Astrocyte of the spinal cord (primary cell): ENCODE results near the gene ARHGEF39.

Experiments
- DNase-seq: peaks from one replicate; pipeline ENCODE4 v3.0.0; 2011; ENCODE audit warnings: low read depth, low spot score
- H3K4me3 ChIP-seq: 2 replicates; pipeline ENCODE4 v1.5.1; 2011; ENCODE audit warnings: low read depth, mild to moderate bottlenecking, low read length, moderate library complexity
- in situ Hi-C: cut with HindIII; loops from 2 replicates; pipeline ENCODE4 v1.10.0; 2017; ENCODE audit warnings: low sequenced_read_pairs
- TF ChIP-seq, protein P1 (sequence below): IDR thresholded peaks from 2 replicates; pipeline ENCODE4 v1.5.1; 2012; ENCODE audit warnings: low read depth, mild to moderate bottlenecking, low read length, inconsistent platforms

ARHGEF39 gene

DNA sequence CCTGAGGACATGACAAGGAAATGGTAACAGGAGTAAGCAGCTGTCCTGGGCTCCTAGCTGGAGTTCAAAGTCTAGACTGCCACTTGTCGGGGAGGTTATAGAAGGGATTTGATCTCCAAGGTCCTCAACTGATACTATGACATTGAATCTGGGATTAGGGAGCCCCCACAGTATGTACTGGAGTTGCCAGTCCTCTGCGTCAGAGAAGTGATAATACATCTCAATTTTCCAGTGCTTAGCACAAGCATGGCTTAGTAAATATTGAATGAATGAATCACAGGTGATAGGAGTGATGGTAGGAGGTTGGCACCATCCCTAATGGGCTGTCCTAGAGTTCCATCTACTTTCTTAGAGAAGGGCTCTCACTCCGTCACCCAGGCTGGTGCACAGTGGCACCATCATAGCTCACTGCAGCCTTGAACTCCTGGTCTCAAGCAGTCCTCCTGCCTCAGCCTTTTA, 31.0 kb upstream of the ARHGEF39 start:
- TF ChIP-seq, protein P1, sequence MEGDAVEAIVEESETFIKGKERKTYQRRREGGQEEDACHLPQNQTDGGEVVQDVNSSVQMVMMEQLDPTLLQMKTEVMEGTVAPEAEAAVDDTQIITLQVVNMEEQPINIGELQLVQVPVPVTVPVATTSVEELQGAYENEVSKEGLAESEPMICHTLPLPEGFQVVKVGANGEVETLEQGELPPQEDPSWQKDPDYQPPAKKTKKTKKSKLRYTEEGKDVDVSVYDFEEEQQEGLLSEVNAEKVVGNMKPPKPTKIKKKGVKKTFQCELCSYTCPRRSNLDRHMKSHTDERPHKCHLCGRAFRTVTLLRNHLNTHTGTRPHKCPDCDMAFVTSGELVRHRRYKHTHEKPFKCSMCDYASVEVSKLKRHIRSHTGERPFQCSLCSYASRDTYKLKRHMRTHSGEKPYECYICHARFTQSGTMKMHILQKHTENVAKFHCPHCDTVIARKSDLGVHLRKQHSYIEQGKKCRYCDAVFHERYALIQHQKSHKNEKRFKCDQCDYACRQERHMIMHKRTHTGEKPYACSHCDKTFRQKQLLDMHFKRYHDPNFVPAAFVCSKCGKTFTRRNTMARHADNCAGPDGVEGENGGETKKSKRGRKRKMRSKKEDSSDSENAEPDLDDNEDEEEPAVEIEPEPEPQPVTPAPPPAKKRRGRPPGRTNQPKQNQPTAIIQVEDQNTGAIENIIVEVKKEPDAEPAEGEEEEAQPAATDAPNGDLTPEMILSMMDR = no peak
- H3K4me3 ChIP-seq = no peak overlapping the region
- no peak for DNase-seq
- in situ Hi-C loops = no loop called here

DNA sequence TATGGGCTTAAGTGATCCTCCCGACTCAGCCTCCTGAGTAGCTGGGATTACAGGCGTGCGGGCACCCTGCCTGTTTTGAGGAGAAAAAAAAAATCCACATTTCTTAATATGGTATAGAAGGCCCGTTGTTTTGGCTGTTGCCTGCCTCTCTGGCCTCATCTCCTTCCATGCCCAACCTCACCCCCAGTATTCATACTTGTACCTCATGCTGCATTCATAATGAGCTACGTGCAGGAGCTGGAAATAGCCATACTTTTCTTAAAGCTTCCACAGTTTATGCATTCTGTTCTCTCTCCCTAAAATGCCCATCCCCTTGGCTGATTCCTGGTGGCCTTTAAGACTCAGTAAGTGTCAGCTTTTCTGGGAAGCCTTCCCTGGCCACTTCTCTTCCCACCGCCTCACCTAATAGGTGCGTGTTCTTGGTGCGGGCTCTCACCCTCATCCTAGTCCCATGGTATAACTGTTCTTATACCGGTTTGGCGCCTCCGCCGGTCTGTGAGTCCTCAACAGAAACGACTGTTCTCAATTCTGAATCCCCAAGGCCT, 26.8 kb upstream of the ARHGEF39 start:
- no peak overlapping the region for H3K4me3 ChIP-seq
- no peak for DNase-seq
- in situ Hi-C loops = no loop called here
- TF ChIP-seq, protein P1 = no peak

DNA sequence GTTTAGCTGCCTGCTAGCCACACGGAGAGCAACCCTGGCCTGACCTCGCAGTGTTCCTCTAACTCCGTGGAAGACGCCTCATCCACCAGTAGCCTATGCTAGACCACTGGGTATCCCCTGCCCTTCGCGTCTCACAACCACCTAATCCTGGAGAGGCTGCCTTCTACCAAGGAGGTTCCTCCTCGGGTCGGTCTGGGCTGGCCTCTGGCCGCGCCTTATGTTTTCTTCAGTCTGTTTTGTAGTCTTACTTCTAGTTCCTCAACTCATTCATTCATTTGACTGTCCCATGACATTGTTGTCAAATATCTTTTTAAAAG, 26.3 kb upstream of the ARHGEF39 start:
- in situ Hi-C loops = no loop called here
- TF ChIP-seq, protein P1 = no peak
- H3K4me3 ChIP-seq = peak overlapping the region; percentile 87

DNA sequence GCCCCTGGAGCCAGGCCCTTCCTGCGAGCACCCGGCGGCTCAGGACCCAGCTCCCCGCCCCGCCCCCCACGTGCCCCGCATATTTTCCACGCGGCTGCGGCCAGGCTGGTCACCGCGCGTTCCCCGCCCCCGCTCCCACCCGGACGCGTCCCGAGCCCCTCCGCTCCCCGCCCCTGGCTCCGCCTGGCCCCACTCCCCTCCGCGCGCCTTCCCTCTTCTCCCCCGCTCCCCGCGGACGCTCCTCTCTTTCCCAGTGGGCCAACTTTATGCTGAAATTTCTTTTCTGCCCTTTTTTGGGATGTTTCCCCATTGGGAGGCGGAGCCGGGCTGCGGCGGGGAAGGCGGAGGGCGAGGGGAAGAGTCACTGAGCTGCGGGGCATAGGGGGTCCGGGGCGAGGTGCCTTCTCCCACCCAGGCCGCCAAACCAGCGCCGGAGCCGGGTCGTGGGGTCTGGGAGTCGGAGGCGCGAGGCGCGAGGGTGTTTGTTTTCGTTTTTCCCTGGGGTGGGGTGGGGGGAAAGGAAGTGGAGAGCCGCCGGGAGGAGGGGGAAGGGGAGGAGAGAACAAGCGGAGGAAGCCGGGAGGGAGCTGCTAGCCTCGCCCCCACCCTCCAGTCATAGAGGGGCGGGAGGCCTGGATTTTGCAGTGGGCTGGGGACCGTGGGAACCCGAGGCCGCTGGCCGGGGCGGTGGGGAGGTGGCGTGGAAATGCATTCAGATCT, 25.8 kb upstream of the ARHGEF39 start:
- TF ChIP-seq, protein P1 = no peak
- H3K4me3 ChIP-seq = peak overlapping the region; percentile 87
- in situ Hi-C loops = no loop called here
- peak; percentile 79 for DNase-seq

More for the DNA sequence above, 26.3 kb upstream of the ARHGEF39 start:
- no peak for DNase-seq

DNA sequence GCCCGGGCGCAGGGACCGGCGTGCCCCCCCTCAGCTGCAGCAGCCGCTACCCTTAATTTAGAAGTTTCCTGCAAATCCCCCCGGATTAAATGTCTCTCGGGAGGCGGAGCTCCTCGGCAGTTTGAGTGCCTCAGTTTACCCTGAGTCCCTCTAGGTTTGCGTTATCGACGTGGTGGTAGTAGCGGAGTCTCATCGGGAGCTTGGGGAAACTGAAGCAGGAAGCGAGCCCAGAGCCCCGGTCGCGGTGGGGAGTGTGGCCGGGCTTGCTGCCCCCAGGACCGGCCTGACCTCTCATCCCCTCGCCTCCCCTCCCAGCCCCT, 25.3 kb upstream of the ARHGEF39 start:
- DNase-seq = no peak
- TF ChIP-seq, protein P1 = no peak
- in situ Hi-C loops = no loop called here

DNA sequence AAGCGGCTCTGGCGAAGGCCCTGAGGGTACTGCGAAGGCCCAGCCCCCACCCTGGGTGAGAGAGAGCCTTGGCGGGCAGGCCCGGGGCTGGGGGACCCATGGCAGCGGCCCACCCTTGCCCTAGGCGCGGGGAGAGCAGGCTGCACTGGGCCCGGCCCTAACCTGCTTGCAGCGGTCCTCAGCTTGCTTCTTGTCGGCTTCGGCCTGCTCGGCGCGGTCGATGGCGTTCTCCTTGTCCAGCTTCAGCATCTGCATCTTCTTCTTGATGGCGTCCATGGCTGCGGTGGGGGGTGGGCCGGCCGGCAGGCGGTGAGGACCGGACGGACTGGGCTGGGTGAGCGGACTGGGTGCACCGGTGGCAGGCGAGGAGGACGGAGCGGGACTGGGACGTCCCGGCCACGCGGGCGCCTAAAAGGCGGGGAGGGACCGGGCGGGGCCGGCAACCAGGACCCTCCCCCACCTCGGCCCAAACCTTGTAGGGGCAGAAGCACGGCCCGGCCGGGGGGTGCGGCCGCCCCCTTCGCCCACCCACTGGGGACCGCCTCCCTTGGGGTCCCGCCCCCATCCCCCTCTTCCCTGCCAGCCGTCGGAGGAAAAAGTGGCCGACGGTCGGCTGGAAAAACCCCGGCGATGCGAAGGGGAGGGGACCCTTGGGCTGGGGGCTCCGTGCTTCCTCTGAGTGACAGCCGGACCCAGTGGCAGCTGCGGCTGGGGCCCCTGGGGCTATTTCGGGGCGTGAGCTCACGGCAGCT, 24.7 kb upstream of the ARHGEF39 start, which contains the start of gene TPM2:
Gene TPM2, minus strand, starts transcription at position 384 of the 752 bp plus-strand sequence. Its CDS starts 108 bp downstream, at position 276.
- peak; percentile 87 for DNase-seq
- TF ChIP-seq, protein P1 = no peak
- in situ Hi-C loops = no loop called here
- H3K4me3 ChIP-seq = peak within 1 kb of the TSS; percentile 87

More for the DNA sequence above, 25.3 kb upstream of the ARHGEF39 start:
- peak overlapping the region; percentile 87 for H3K4me3 ChIP-seq
